RWPE1 (cell line): ENCODE results near the gene CHRM3.
A peak's percentile ranks its signal among the peaks of the same experiment; 100 is the strongest.
"Not testable (repeated sequence)": the region's sequence is repeated elsewhere in the genome, so short reads cannot be mapped to it uniquely, and the experiment has no call there.

ENCODE experiments used
- CTCF ChIA-PET: fragments of 350-600 bp; sonication (Branson Sonifier 250); formaldehyde crosslinking; extraction: SDS; loops from one replicate; lab custom pipeline; 2021; lab: Yijun Ruan, JAX
- POLR2A ChIA-PET: fragments of 400-600 bp; formaldehyde crosslinking; extraction: SDS; loops from one replicate; lab custom pipeline; 2020; ENCODE audit warnings: antibody characterized with exemption; ENCODE audit not compliant: low non-redundant PET; lab: Yijun Ruan, JAX
- DNase-seq: peaks from one replicate; pipeline ENCODE4 v3.0.0; 2012; ENCODE audit warnings: low spot score
- H3K27ac ChIP-seq: fragments of 450-650 bp; 2 replicates; pipeline ENCODE4 v1.5.1; 2017
- CTCF ChIP-seq: fragments of 450-650 bp; conservative IDR thresholded peaks from 2 replicates; pipeline ENCODE4 v1.5.1; 2017; ENCODE audit warnings: low read depth, mild to moderate bottlenecking

CHRM3 gene

GRCh38 chr1:239354231-239354630 lies 32.1 kb upstream of the CHRM3 start:
- POLR2A ChIA-PET: no interaction called here
- no peak for TF ChIP-seq CTCF
- no peak overlapping the region for H3K27ac ChIP-seq
- CTCF ChIA-PET: no interaction called here
- DNase-seq: no peak

- ChIA-PET POLR2A (no interaction called here), CTCF (no interaction called here)
- TF ChIP-seq CTCF: no peak
- no peak for DNase-seq
- H3K27ac ChIP-seq: no peak overlapping the region
These were observed 28.5 kb upstream of the CHRM3 start for GRCh38 chr1:239357867-239358266.

GRCh38 chr1:239361403-239361802 lies 25.0 kb upstream of the CHRM3 start:
- TF ChIP-seq CTCF: no peak
- ChIA-PET CTCF (interaction anchor here (0.6 to 0.8 kb wide), 2 partner anchors 7 to 788 kb away, joined by 3 read pairs; no protein-coding TSS in a partner anchor), POLR2A (no interaction called here)
- DNase-seq: peak; percentile 59
- no peak overlapping the region for H3K27ac ChIP-seq

- no peak for TF ChIP-seq CTCF
- no peak for DNase-seq
- H3K27ac ChIP-seq: no peak overlapping the region
- ChIA-PET POLR2A (no interaction called here), CTCF (interaction anchor here (0.6 kb wide), 1 partner anchor 639 kb away, joined by 3 read pairs; no protein-coding TSS in a partner anchor)
These were observed 22.4 kb upstream of the CHRM3 start for GRCh38 chr1:239363930-239364329.

GRCh38 chr1:239367196-239367810 lies 19.1 kb upstream of the CHRM3 start:
- TF ChIP-seq CTCF: no peak
- ChIA-PET POLR2A (no interaction called here), CTCF (no interaction called here)
- DNase-seq: no peak
- H3K27ac ChIP-seq: no peak overlapping the region

- CTCF ChIA-PET: interaction anchor here (0.7 kb wide), 1 partner anchor 8 kb away, joined by 3 read pairs; no protein-coding TSS in a partner anchor
- POLR2A ChIA-PET: no interaction called here
- TF ChIP-seq CTCF: no peak
These were observed 17.8 kb upstream of the CHRM3 start for GRCh38 chr1:239368436-239369109.

GRCh38 chr1:239370869-239371268 lies 15.5 kb upstream of the CHRM3 start:
- POLR2A ChIA-PET, CTCF ChIA-PET, H3K27ac ChIP-seq: not testable (repeated sequence)

More at GRCh38 chr1:239368436-239369109, 17.8 kb upstream of the CHRM3 start:
- no peak overlapping the region for H3K27ac ChIP-seq
- DNase-seq: peak; percentile 10

More at GRCh38 chr1:239370869-239371268, 15.5 kb upstream of the CHRM3 start:
- DNase-seq: not testable (repeated sequence)
